A673 (cell line): ENCODE data around the gene HPSE2. TPM values are rescaled to one million over a fixed set of nuclear protein-coding genes. Genes with fewer than 3 reads are reported as not detected.

Experiments
- BruUV-seq: library from RNA; stranded (reverse); fragments of 400-500 nt; replicated peaks from 2 replicates; lab custom pipeline; 2021; lab: Mats Ljungman, UMichigan
- CTCF ChIA-PET: fragments of 300-600 bp; sonication (Branson Sonifier 250); formaldehyde crosslinking; loops from one replicate; lab custom pipeline; 2022; ENCODE audit warnings: antibody characterized with exemption; lab: Charles Lee
- POLR2A ChIA-PET: fragments of 300-600 bp; sonication (Branson Sonifier 250); formaldehyde crosslinking; loops from one replicate; lab custom pipeline; 2022; ENCODE audit warnings: antibody characterized with exemption; ENCODE audit not compliant: low non-redundant PET; lab: Charles Lee
- DNase-seq: peaks from one replicate; pipeline ENCODE4 v3.0.0-alpha.2; 2015; ENCODE audit warnings: low spot score
- H3K27ac ChIP-seq: fragments of 200-600 bp; sonication (generic); 2 replicates; pipeline ENCODE4 v1.5.1; 2016; ENCODE audit warnings: mixed run types, low read depth, mild to moderate bottlenecking, mixed read lengths, antibody characterized with exemption, low read length; ENCODE audit not compliant: poor library complexity, severe bottlenecking
- H3K27me3 ChIP-seq: fragments of 200-600 bp; sonication (generic); replicated peaks from 2 replicates; pipeline ENCODE4 v1.6.1; 2017; ENCODE audit warnings: mixed run types, low read depth, mild to moderate bottlenecking, mixed read lengths, antibody characterized with exemption, low read length; ENCODE audit not compliant: insufficient read depth, poor library complexity
- H3K36me3 ChIP-seq: fragments of 200-600 bp; sonication (generic); 2 replicates; pipeline ENCODE4 v1.6.1; 2016; ENCODE audit warnings: mixed run types, mild to moderate bottlenecking, mixed read lengths, antibody characterized with exemption, low read length; ENCODE audit not compliant: insufficient read depth, poor library complexity, severe bottlenecking
- H3K4me1 ChIP-seq: fragments of 200-600 bp; sonication (generic); 2 replicates; pipeline ENCODE4 v1.6.1; 2017; ENCODE audit warnings: mixed run types, mild to moderate bottlenecking, mixed read lengths, antibody characterized with exemption, low read length; ENCODE audit not compliant: insufficient read depth, poor library complexity, severe bottlenecking
- H3K4me3 ChIP-seq: fragments of 200-600 bp; sonication (generic); 2 replicates; pipeline ENCODE4 v1.5.1; 2016; ENCODE audit warnings: low read depth, mixed run types, mild to moderate bottlenecking, mixed read lengths, low read length; ENCODE audit not compliant: poor library complexity, severe bottlenecking
- H3K9me3 ChIP-seq: fragments of 200-600 bp; sonication (generic); 2 replicates; pipeline ENCODE4 v1.6.1; 2016; ENCODE audit warnings: mixed run types, low read depth, mild to moderate bottlenecking, mixed read lengths, antibody characterized with exemption, low read length; ENCODE audit not compliant: poor library complexity, severe bottlenecking
- EZH2 ChIP-seq: fragments of 200-600 bp; sonication (generic); IDR thresholded peaks from 2 replicates; pipeline ENCODE4 v1.6.1; 2017; ENCODE audit warnings: borderline replicate concordance, low read depth, mild to moderate bottlenecking, mixed read lengths, antibody characterized with exemption, low read length; ENCODE audit not compliant: poor library complexity, severe bottlenecking
- intact Hi-C: fragments of 100-400 bp; cut with micrococcal nuclease; formaldehyde crosslinking; loops from one replicate; pipeline ENCODE4 v1.10.0; 2022; ENCODE audit not compliant: unreplicated experiment
- total RNA-seq: library from RNA; stranded (reverse); gene quantifications from 2 replicates; pipeline ENCODE4 v1.2.3, GENCODE V29; 2021
- TF ChIP-seq, protein P1 (sequence below): fragments of 300-800, 200-600 bp; sonication (generic); conservative IDR thresholded peaks from 2 replicates; pipeline ENCODE4 v1.5.1; 2017; ENCODE audit warnings: low read depth, mild to moderate bottlenecking, antibody characterized with exemption, low read length, moderate library complexity, mixed read lengths

The HPSE2 gene
- total RNA-seq, 1 experiment from 2014 or later: not detected

DNA sequence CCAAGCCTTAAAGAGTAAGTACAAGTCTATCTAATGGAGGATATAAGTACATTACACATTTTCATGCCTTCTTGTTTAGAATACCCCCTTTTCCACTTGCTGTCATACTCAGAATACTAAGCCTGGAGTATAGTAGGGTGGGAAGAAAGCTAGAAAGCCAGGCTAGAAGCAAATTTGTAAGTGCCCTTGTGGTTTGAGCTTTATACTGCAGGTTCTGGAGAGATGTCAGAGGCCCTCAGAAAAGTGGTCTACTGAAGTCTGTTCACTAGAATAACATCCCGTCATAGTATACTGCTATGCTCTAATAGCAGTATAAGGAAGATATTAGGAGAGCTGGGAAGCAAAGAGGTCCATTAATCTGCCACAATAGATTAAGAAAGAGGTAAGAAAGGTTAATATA lies 62.7 kb downstream of the HPSE2 start:
- BruUV-seq: no TSS peak
- intact Hi-C loops: loop anchor here (2.0 to 10.0 kb wide), 4 partner anchors 308 to 706 kb away; no protein-coding TSS in a partner anchor
- POLR2A ChIA-PET: no interaction called here
- TF ChIP-seq, protein P1, sequence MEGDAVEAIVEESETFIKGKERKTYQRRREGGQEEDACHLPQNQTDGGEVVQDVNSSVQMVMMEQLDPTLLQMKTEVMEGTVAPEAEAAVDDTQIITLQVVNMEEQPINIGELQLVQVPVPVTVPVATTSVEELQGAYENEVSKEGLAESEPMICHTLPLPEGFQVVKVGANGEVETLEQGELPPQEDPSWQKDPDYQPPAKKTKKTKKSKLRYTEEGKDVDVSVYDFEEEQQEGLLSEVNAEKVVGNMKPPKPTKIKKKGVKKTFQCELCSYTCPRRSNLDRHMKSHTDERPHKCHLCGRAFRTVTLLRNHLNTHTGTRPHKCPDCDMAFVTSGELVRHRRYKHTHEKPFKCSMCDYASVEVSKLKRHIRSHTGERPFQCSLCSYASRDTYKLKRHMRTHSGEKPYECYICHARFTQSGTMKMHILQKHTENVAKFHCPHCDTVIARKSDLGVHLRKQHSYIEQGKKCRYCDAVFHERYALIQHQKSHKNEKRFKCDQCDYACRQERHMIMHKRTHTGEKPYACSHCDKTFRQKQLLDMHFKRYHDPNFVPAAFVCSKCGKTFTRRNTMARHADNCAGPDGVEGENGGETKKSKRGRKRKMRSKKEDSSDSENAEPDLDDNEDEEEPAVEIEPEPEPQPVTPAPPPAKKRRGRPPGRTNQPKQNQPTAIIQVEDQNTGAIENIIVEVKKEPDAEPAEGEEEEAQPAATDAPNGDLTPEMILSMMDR: no peak
- no peak for TF ChIP-seq EZH2
- Histone ChIP-seq H3K36me3 (no peaks in the 10 kb centered on the region), H3K27me3 (no peaks in the 10 kb centered on the region), H3K9me3 (no peaks in the 10 kb centered on the region), H3K4me3 (no peak overlapping the region), H3K27ac (no peak overlapping the region), H3K4me1 (no peaks in the 10 kb centered on the region)
- no peak for DNase-seq
- CTCF ChIA-PET: interaction anchor here (1.7 kb wide), 1 partner anchor 706 kb away, joined by 8 read pairs; no protein-coding TSS in a partner anchor

DNA sequence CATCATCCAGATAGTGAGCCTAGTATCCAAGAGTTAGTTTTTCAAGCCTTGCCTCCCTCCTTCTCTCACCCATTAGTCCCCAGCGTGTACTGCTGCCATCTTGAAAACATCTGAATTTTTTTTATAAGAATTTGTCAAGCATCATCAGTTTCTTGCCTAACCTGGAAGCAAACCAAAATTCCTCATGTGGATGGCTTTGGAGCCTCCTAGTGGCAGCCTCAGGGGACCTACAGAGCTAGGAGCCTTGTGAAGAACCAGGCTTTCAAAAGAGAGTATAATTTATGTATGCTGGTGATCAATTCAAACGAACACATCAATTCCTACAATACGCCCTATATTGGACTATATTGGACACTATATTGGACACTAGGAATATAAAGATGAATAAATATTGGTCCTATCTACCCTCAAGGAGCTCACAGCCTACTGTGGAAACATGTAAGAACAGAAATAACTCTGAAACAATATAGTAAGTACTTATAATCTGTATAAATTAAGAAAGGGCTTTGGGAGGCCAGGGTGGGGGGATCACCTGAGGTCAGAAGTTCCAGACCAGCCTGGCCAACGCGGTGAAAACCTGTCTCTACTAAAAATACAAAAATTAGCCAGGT lies 63.4 kb downstream of the HPSE2 start:
- no peak overlapping the region for H3K27ac ChIP-seq
- no peaks in the 10 kb centered on the region for H3K9me3 ChIP-seq
- H3K27me3 ChIP-seq: no peaks in the 10 kb centered on the region
- ChIA-PET POLR2A (no interaction called here), CTCF (interaction anchor here (1.0 to 1.7 kb wide), 2 partner anchors 74 to 705 kb away, joined by 3 to 8 read pairs; no protein-coding TSS in a partner anchor)
- H3K36me3 ChIP-seq: no peaks in the 10 kb centered on the region
- intact Hi-C loops: loop anchor here (2.0 to 10.0 kb wide), 4 partner anchors 307 to 705 kb away; no protein-coding TSS in a partner anchor
- BruUV-seq: no TSS peak
- no peaks in the 10 kb centered on the region for H3K4me1 ChIP-seq
- no peak for TF ChIP-seq EZH2
- TF ChIP-seq, protein P1: peak; percentile 74
- DNase-seq: peak; percentile 67
- H3K4me3 ChIP-seq: no peak overlapping the region

DNA sequence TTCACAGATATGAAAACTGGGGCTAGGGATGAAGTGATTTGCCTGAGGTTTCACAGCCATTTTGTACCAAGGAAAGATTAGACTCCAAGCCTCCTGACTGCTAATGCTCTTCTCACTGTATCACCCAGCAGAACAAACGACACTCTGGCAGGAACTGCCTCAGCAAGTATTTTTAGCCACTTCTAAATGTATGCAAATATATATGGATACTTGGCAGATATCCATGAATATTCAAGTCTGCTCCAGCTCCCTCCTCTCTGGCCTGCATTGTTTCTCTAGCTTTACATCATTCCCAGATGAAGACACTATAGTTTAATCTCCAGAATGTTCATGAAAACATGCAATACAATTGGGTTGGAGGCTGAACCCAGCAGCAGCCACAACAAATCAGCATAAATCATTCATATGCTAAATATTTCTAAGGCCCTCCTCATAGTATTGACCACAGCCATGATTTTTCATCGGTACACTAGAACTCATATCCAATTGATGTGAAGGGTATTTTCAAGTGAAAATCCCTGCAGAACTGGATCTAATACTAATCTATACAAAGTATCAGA lies 65.5 kb downstream of the HPSE2 start:
- peak; percentile 4 for DNase-seq
- POLR2A ChIA-PET: no interaction called here
- CTCF ChIA-PET: no interaction called here
- Histone ChIP-seq H3K4me3 (no peak overlapping the region), H3K4me1 (no peaks in the 10 kb centered on the region), H3K9me3 (no peaks in the 10 kb centered on the region), H3K27ac (no peak overlapping the region), H3K36me3 (no peaks in the 10 kb centered on the region), H3K27me3 (no peaks in the 10 kb centered on the region)
- intact Hi-C loops: loop anchor here (5.0 to 10.0 kb wide), 3 partner anchors 305 to 423 kb away; no protein-coding TSS in a partner anchor
- TF ChIP-seq, protein P1: no peak
- no peak for TF ChIP-seq EZH2
- no TSS peak for BruUV-seq
